Thoracic aorta (tissue), 2 donors: Measurements from ENCODE around the gene STARD7. TPM values are rescaled to one million over a fixed set of nuclear protein-coding genes. Genes with fewer than 3 reads are reported as not detected.

Source experiments
- ATAC-seq: fragments of 150-250 bp; one replicate; pipeline ENCODE4 v1.8.0; 2017; ENCODE audit warnings: low read depth; ENCODE audit not compliant: insufficient number of reproducible peaks, low FRiP score
- DNase-seq: peaks from one replicate; pipeline ENCODE4 v3.0.0-alpha.2; 2020; ENCODE audit warnings: low spot score
- H3K27ac ChIP-seq, 2 donors: fragments of 200-600 bp; sonication (generic); 1 replicate in 1 of 2; 2 replicates in 1 of 2; pipeline ENCODE4 v1.5.1; 2016; ENCODE audit warnings: mild to moderate bottlenecking in 2 of 2, moderate library complexity in 2 of 2
- H3K27me3 ChIP-seq: fragments of 200-600 bp; sonication (generic); replicated peaks from 2 replicates; pipeline ENCODE4 v1.6.0; 2016; ENCODE audit warnings: mild to moderate bottlenecking; ENCODE audit not compliant: insufficient read depth
- H3K36me3 ChIP-seq: fragments of 200-600 bp; sonication (generic); one replicate; pipeline ENCODE4 v1.5.1; 2016
- H3K4me1 ChIP-seq, 2 donors: fragments of 200-600 bp; sonication (generic); 1 replicate in 1 of 2; 2 replicates in 1 of 2; pipeline versions ENCODE4 v1.5.1 to v1.6.0; 2016; ENCODE audit warnings: low read depth in 2 of 2, mild to moderate bottlenecking in 1 of 2; ENCODE audit not compliant: control insufficient read depth in 1 of 2
- H3K4me3 ChIP-seq: fragments of 200-600 bp; sonication (generic); 2 replicates; pipeline ENCODE4 v1.5.1; 2016; ENCODE audit warnings: mild to moderate bottlenecking
- H3K9me3 ChIP-seq: fragments of 200-600 bp; sonication (generic); 2 replicates; pipeline ENCODE4 v1.5.1; 2016
- total RNA-seq, 2 donors: library from RNA; depleted of rRNA; stranded (reverse); fragments of >200 nt; gene quantifications; one replicate each; pipeline versions ENCODE4 v1.1.0 to v1.2.3, GENCODE V29; 2016
- TF ChIP-seq, protein P1 (sequence below): fragments of 200-600 bp; sonication (generic); IDR thresholded peaks from one replicate; pipeline ENCODE4 v1.5.1; 2019; ENCODE audit warnings: antibody characterized with exemption

The STARD7 gene
- total RNA-seq, 2 donors from 2014 or later, result 68.1 to 135 TPM

DNA sequence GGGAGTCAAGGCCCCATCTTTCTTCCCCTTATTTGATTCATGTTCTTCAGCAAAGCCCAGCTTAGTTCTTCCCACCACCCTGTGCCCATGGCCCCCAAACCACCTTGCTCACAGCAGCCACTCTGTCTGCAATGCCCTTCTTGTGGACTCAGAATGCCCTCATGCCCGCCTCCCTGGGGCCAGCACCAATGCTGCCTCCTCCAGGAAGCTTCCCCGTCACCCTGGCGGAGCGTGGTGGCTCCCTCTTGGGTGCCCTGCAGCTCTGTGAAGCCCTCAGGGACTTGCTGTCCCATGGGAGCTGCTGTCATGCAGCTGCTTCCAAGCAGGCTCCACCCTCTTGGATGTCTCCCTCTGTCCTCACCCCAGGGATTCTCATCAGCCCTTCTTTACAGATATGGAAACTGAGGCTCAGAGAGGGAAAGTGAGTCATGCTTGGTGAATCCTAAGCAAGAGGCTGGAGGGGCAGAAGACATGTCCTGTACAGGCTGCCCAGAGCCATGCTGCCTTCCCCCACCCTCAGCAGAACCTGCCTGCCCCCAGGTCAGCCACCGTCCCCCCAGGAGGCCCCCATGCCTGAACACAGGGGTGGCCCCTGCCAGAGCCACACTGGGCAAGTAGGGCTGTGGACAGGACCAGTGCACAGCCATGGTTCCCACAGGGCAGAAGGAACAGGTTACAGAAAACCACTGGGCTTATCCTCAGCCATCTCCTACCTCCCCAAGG is 51.5 kb downstream of the STARD7 start:
- no peak overlapping the region for H3K4me3 ChIP-seq
- H3K4me1 ChIP-seq, result no peaks in the 10 kb centered on the region
- H3K9me3 ChIP-seq, result no peaks in the 10 kb centered on the region
- H3K36me3 ChIP-seq, result no peaks in the 10 kb centered on the region
- ATAC-seq (no peak), DNase-seq (no peak)
- no peaks in the 10 kb centered on the region for H3K27me3 ChIP-seq
- no peak overlapping the region for H3K27ac ChIP-seq
- TF ChIP-seq, protein P1, sequence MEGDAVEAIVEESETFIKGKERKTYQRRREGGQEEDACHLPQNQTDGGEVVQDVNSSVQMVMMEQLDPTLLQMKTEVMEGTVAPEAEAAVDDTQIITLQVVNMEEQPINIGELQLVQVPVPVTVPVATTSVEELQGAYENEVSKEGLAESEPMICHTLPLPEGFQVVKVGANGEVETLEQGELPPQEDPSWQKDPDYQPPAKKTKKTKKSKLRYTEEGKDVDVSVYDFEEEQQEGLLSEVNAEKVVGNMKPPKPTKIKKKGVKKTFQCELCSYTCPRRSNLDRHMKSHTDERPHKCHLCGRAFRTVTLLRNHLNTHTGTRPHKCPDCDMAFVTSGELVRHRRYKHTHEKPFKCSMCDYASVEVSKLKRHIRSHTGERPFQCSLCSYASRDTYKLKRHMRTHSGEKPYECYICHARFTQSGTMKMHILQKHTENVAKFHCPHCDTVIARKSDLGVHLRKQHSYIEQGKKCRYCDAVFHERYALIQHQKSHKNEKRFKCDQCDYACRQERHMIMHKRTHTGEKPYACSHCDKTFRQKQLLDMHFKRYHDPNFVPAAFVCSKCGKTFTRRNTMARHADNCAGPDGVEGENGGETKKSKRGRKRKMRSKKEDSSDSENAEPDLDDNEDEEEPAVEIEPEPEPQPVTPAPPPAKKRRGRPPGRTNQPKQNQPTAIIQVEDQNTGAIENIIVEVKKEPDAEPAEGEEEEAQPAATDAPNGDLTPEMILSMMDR, result no peak

GRCh38 chr2:96156011-96156820 is 52.4 kb downstream of the STARD7 start:
- H3K27ac ChIP-seq, result no peak overlapping the region
- DNase-seq (no peak), ATAC-seq (no peak)
- no peaks in the 10 kb centered on the region for H3K9me3 ChIP-seq
- TF ChIP-seq, protein P1, result no peak
- H3K4me3 ChIP-seq, result no peak overlapping the region
- H3K36me3 ChIP-seq, result no peaks in the 10 kb centered on the region
- no peaks in the 10 kb centered on the region for H3K27me3 ChIP-seq
- no peaks in the 10 kb centered on the region for H3K4me1 ChIP-seq

GRCh38 chr2:96154506-96155380 is 53.9 kb downstream of the STARD7 start:
- TF ChIP-seq, protein P1, result no peak
- no peak for DNase-seq
- Histone ChIP-seq H3K36me3 (no peaks in the 10 kb centered on the region), H3K4me1 (no peaks in the 10 kb centered on the region), H3K27me3 (no peaks in the 10 kb centered on the region), H3K9me3 (no peaks in the 10 kb centered on the region), H3K4me3 (no peak overlapping the region), H3K27ac (no peak overlapping the region)
- ATAC-seq, result no peak

DNA sequence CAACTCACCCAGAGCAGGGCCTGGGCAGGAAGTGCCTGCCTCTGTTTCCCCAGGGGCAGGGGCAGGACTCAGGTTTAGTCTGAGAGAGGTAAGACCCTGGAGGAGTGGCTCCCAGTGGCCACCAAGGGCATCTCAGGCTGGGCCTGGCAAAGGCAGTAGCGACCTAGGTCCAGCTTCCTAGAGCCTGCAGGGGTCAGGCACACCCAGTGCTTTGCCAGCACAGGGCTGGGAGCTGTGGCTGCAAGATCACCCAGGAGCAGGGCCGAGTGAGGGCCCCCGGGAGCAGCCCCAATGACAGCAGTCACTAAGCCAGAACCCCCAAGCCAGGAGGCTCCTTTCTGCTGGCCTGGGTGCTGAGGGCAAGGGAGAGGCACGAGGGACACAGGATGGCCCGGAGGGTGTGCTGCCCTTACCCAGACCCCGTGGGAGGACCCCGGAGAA is 54.6 kb downstream of the STARD7 start:
- DNase-seq, result peak; percentile 0
- no peaks in the 10 kb centered on the region for H3K27me3 ChIP-seq
- no peak overlapping the region for H3K27ac ChIP-seq
- H3K4me1 ChIP-seq, result peaks cover 0 to 2% of the 10 kb centered on the region in 2 donors
- no peaks in the 10 kb centered on the region for H3K36me3 ChIP-seq
- no peak for ATAC-seq
- no peak overlapping the region for H3K4me3 ChIP-seq
- no peaks in the 10 kb centered on the region for H3K9me3 ChIP-seq
- TF ChIP-seq, protein P1, result no peak
